Liver (tissue), 3 donors: ENCODE data around the gene HOXD11.

Experiments used
- EGR1 ChIP-seq, 2 donors: IDR thresholded peaks; 2 replicates each; pipeline ENCODE4 v1.6.1; 2016 to 2018; ENCODE audit warnings: antibody characterized with exemption in 2 of 2, low read depth in 2 of 2
- JUND ChIP-seq, 2 donors: IDR thresholded peaks; 2 replicates each; pipeline ENCODE4 v1.6.1; 2016; ENCODE audit warnings: antibody characterized with exemption in 2 of 2
- TAF1 ChIP-seq: conservative IDR thresholded peaks from 2 replicates; pipeline ENCODE4 v1.6.1; 2016; ENCODE audit warnings: antibody characterized with exemption, mild to moderate bottlenecking
- YY1 ChIP-seq: IDR thresholded peaks from 2 replicates; pipeline ENCODE4 v1.6.1; 2016; ENCODE audit warnings: antibody characterized with exemption, mild to moderate bottlenecking
- TF ChIP-seq, protein P1 (sequence below): fragments of 150-350 bp; IDR thresholded peaks from 2 replicates; pipeline ENCODE4 v1.5.1; 2017; ENCODE audit warnings: improper control_type of control experiment, low read depth, low read length; ENCODE audit not compliant: missing input control
- TF ChIP-seq, protein P2 (sequence below): IDR thresholded peaks from 2 replicates; pipeline ENCODE4 v1.6.1; 2016; ENCODE audit warnings: antibody characterized with exemption
- TF ChIP-seq, protein P3 (sequence below): IDR thresholded peaks from 2 replicates; pipeline ENCODE4 v1.6.1; 2016; ENCODE audit warnings: antibody characterized with exemption, mild to moderate bottlenecking
- TF ChIP-seq, protein P4 (sequence below): IDR thresholded peaks from 2 replicates; pipeline ENCODE4 v1.6.1; 2016; ENCODE audit warnings: antibody characterized with exemption
- donor health status: healthy.
- donor health status: healthy.

DNA sequence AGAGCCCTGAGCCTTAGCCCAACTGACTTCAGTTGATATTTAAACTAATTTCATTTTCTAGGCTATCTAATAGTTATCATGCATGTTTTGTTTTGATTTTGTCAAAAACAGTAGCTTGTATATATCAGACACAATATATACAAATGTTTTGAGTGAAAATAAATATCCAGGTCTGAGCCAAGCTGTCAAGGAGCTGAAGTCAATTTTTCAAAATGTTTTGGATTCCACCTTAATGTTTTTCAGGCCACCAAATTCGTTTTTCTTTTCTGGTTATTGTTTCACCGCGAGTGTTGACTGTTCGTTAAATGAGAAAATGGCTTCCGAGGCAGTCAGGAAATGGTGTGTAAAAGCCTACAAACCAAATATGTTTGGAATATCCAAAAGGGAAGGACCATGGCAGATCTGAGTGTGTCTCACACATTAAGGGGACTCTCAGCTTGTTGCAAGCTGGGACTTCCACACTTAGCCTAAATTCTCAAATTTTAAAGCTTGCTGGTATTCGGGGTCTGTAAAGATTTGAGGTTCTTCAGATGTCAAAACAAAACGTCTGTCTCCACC lies 4.7 kb upstream of the HOXD11 start:
- TF ChIP-seq, protein P1, sequence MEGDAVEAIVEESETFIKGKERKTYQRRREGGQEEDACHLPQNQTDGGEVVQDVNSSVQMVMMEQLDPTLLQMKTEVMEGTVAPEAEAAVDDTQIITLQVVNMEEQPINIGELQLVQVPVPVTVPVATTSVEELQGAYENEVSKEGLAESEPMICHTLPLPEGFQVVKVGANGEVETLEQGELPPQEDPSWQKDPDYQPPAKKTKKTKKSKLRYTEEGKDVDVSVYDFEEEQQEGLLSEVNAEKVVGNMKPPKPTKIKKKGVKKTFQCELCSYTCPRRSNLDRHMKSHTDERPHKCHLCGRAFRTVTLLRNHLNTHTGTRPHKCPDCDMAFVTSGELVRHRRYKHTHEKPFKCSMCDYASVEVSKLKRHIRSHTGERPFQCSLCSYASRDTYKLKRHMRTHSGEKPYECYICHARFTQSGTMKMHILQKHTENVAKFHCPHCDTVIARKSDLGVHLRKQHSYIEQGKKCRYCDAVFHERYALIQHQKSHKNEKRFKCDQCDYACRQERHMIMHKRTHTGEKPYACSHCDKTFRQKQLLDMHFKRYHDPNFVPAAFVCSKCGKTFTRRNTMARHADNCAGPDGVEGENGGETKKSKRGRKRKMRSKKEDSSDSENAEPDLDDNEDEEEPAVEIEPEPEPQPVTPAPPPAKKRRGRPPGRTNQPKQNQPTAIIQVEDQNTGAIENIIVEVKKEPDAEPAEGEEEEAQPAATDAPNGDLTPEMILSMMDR = no peak
- TF ChIP-seq YY1 = no peak
- no peak for TF ChIP-seq EGR1 (IDR thresholded peaks at IDR 0.05; ENCODE audit: low read depth in 2 of 2)
- TF ChIP-seq, protein P2, sequence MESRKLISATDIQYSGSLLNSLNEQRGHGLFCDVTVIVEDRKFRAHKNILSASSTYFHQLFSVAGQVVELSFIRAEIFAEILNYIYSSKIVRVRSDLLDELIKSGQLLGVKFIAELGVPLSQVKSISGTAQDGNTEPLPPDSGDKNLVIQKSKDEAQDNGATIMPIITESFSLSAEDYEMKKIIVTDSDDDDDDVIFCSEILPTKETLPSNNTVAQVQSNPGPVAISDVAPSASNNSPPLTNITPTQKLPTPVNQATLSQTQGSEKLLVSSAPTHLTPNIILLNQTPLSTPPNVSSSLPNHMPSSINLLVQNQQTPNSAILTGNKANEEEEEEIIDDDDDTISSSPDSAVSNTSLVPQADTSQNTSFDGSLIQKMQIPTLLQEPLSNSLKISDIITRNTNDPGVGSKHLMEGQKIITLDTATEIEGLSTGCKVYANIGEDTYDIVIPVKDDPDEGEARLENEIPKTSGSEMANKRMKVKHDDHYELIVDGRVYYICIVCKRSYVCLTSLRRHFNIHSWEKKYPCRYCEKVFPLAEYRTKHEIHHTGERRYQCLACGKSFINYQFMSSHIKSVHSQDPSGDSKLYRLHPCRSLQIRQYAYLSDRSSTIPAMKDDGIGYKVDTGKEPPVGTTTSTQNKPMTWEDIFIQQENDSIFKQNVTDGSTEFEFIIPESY = no peak
- TF ChIP-seq, protein P3, sequence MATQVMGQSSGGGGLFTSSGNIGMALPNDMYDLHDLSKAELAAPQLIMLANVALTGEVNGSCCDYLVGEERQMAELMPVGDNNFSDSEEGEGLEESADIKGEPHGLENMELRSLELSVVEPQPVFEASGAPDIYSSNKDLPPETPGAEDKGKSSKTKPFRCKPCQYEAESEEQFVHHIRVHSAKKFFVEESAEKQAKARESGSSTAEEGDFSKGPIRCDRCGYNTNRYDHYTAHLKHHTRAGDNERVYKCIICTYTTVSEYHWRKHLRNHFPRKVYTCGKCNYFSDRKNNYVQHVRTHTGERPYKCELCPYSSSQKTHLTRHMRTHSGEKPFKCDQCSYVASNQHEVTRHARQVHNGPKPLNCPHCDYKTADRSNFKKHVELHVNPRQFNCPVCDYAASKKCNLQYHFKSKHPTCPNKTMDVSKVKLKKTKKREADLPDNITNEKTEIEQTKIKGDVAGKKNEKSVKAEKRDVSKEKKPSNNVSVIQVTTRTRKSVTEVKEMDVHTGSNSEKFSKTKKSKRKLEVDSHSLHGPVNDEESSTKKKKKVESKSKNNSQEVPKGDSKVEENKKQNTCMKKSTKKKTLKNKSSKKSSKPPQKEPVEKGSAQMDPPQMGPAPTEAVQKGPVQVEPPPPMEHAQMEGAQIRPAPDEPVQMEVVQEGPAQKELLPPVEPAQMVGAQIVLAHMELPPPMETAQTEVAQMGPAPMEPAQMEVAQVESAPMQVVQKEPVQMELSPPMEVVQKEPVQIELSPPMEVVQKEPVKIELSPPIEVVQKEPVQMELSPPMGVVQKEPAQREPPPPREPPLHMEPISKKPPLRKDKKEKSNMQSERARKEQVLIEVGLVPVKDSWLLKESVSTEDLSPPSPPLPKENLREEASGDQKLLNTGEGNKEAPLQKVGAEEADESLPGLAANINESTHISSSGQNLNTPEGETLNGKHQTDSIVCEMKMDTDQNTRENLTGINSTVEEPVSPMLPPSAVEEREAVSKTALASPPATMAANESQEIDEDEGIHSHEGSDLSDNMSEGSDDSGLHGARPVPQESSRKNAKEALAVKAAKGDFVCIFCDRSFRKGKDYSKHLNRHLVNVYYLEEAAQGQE = no peak
- TF ChIP-seq, protein P4, sequence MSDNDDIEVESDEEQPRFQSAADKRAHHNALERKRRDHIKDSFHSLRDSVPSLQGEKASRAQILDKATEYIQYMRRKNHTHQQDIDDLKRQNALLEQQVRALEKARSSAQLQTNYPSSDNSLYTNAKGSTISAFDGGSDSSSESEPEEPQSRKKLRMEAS = no peak
- TF ChIP-seq TAF1 = no peak
- no peak for TF ChIP-seq JUND (IDR thresholded peaks at IDR 0.05)
